GM12801 (cell line): ENCODE data around the gene ZNF385B.

Experiments used
- TF ChIP-seq, protein P1 (sequence below): IDR thresholded peaks from one replicate; pipeline ENCODE4 v1.5.1; 2011; ENCODE audit warnings: control low read depth; ENCODE audit not compliant: insufficient read length; ENCODE audit errors: extremely low read depth

ZNF385B gene

GRCh38 chr2:179664972-179665812, 196.2 kb downstream of the ZNF385B start:
- TF ChIP-seq, protein P1, sequence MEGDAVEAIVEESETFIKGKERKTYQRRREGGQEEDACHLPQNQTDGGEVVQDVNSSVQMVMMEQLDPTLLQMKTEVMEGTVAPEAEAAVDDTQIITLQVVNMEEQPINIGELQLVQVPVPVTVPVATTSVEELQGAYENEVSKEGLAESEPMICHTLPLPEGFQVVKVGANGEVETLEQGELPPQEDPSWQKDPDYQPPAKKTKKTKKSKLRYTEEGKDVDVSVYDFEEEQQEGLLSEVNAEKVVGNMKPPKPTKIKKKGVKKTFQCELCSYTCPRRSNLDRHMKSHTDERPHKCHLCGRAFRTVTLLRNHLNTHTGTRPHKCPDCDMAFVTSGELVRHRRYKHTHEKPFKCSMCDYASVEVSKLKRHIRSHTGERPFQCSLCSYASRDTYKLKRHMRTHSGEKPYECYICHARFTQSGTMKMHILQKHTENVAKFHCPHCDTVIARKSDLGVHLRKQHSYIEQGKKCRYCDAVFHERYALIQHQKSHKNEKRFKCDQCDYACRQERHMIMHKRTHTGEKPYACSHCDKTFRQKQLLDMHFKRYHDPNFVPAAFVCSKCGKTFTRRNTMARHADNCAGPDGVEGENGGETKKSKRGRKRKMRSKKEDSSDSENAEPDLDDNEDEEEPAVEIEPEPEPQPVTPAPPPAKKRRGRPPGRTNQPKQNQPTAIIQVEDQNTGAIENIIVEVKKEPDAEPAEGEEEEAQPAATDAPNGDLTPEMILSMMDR, result no peak

DNA sequence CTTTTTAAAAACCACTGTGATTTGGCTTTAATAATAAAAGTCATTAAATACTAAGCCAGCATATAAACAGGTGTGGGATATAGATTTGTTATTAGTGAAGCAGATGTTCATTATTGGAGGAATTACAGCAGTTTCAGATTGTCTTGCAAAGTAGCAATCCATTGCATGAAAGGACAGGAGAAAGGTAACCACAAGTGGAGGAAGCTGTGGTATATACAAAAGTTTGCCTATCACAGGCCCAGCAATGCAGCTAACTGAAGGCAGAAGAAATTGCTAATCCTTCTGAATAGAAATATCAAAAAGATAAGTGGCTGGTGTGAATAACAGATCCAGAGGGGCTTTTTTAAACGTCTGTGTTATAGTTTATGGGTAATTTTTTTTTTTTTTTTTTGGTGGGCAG, 199.4 kb downstream of the ZNF385B start:
- TF ChIP-seq, protein P1, result no peak

- TF ChIP-seq, protein P1, result no peak
Measured at GRCh38 chr2:179657068-179657595, 204.3 kb downstream of the ZNF385B start.

DNA sequence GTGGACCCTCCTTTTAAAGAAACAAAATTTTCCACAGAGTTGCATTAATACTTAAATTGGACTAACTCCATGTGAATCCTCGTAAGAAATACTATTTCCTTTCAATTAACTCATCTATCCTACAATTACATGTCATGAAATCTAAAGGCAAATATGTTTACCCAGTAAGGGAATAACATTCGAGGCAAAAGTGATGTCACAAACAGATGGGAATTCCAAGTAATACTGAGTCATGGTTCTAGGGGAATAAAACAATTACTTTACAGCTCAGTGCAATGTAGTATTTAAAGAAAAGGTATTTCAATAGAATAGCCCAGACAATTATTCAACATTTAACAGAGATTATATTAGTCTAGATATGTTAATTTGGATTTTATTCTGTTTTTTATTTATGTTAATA, 205.8 kb downstream of the ZNF385B start:
- TF ChIP-seq, protein P1, result no peak

DNA sequence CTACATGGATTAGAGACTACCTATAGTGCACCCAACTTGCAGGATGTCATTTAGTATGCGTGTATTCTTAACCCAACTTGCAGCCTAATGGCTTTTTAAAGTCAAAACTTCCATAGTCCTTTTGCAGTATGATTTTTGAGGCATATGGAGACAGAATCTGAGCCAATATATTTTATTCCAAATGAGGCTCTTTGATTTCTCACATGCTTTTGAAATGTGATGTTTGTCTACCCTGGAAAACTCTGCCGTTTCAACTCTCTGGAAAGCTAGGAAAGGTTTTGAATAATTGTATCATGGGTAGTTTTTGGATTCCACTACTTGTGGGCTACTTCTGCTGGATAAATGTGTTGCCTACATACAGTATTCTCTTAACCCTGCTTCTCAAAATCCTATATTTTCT, 206.6 kb downstream of the ZNF385B start:
- TF ChIP-seq, protein P1, result no peak

DNA sequence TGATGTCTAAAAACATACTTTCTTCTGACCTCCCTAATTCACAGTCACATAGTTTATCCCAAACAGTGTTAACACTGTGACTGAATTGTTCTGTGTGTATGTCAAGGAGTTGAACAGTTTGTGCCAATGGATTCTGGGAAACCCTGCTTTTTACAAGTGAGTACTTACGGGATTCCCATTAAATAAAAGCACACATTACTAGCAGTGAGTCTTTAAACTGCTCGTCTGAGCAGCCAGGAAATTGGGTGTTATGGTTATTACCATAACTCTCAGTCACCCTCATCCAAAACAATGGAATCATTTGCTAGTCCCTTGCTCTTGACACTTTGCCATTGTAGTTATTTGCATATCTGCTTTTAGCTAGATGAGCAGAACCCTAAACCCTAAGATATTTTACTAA, 209.1 kb downstream of the ZNF385B start:
- TF ChIP-seq, protein P1, result no peak

DNA sequence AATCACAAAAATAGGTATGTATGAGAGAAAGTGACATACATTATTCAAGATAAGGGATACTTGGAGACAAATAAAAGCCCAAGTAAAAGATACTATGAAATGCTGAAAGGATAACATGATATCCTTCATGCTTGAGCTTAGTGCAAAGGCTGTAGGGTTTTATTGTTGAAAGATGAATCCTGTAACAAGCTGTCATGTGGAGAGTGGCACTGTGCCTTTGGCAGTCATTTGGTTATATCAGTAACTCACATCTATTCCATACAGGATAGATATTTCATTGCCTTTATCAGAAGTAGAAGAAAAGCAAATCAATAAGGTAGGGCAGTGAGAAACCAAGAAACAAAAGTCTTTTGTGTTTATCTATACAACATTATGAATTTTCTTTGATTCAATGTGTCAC, 211.0 kb downstream of the ZNF385B start:
- TF ChIP-seq, protein P1, result no peak
